HepG2 (cell line): Measurements from ENCODE around the gene GALK2. TPM values are rescaled to one million over a fixed set of nuclear protein-coding genes. Genes with fewer than 3 reads are reported as not detected.
A peak's percentile ranks its signal among the peaks of the same experiment; 100 is the strongest.

Source experiments
- ARID5B ChIP-seq: IDR thresholded peaks from 2 replicates; pipeline ENCODE4 v1.4.0; 2020; ENCODE audit warnings: mild to moderate bottlenecking, missing genetic modification reagents
- BCL6 ChIP-seq: IDR thresholded peaks from 2 replicates; pipeline ENCODE4 v1.6.1; 2016; ENCODE audit warnings: missing genetic modification reagents, missing compliant biosample characterization
- CREM ChIP-seq, 2 experiments: sonication (generic) in 1 of 2; formaldehyde crosslinking in 1 of 2; IDR thresholded peaks; 2 replicates each; pipeline versions ENCODE4 v1.4.0 to v1.6.1; 2016 to 2020; ENCODE audit warnings: antibody characterized with exemption in 1 of 2, mild to moderate bottlenecking in 1 of 2, missing genetic modification reagents in 1 of 2
- HOXA3 ChIP-seq: sonication (generic); formaldehyde crosslinking; IDR thresholded peaks from 2 replicates; pipeline ENCODE4 v1.5.0; 2020; ENCODE audit warnings: missing genetic modification reagents
- KMT2A ChIP-seq: sonication (generic); formaldehyde crosslinking; IDR thresholded peaks from 2 replicates; pipeline ENCODE4 v1.4.0; 2020; ENCODE audit warnings: missing genetic modification reagents
- MXI1 ChIP-seq: IDR thresholded peaks from 3 replicates; pipeline ENCODE4 v1.6.1; 2012; ENCODE audit warnings: low read depth, low read length, inconsistent platforms, borderline replicate concordance
- RAD51 ChIP-seq: fragments of 450-650 bp; IDR thresholded peaks from 2 replicates; pipeline ENCODE4 v1.6.1; 2016; ENCODE audit warnings: borderline replicate concordance
- SKIL ChIP-seq: sonication (generic); formaldehyde crosslinking; IDR thresholded peaks from 2 replicates; pipeline ENCODE4 v1.8.0; 2022; ENCODE audit warnings: missing genetic modification reagents, mild to moderate bottlenecking, moderate library complexity, borderline replicate concordance
- TBL1XR1 ChIP-seq: fragments of 150-350 bp; IDR thresholded peaks from 2 replicates; pipeline ENCODE4 v1.6.1; 2014; ENCODE audit warnings: borderline replicate concordance, low read length; ENCODE audit not compliant: partially characterized antibody
- ZBTB42 ChIP-seq: sonication (generic); formaldehyde crosslinking; IDR thresholded peaks from 2 replicates; pipeline ENCODE4 v1.5.0; 2020; ENCODE audit warnings: mild to moderate bottlenecking, missing genetic modification reagents
- ZNF614 ChIP-seq: IDR thresholded peaks from 2 replicates; pipeline ENCODE4 v1.6.1; 2018; ENCODE audit warnings: missing biosample characterization, missing genetic modification reagents, inconsistent platforms, borderline replicate concordance
- polyA plus RNA-seq, 8 experiments: library from polyadenylated mRNA; depleted of rRNA in 3 of 8; stranded (reverse) in 7 of 8; unstranded in 1 of 8; fragments of >200 nt; fragmentation: Illumina TruSeq in 4 of 8; extraction: Trizol in 4 of 8; gene quantifications; 2 replicates each; pipeline versions ENCODE4 v1.2.1 to v1.2.3, GENCODE V29; 2011 to 2016; ENCODE audit warnings: low read depth in 4 of 8, missing spikeins in 1 of 8, mixed read lengths in 1 of 8; ENCODE audit not compliant: insufficient read depth in 1 of 8
- total RNA-seq, 5 experiments: library from RNA; depleted of rRNA; stranded (reverse); fragments of >200 nt; fragmentation: Illumina TruSeq; extraction: Trizol; gene quantifications; 2 replicates each; pipeline ENCODE4 v1.2.3, GENCODE V29; 2016; ENCODE audit warnings: low read depth in 1 of 5
- TF ChIP-seq, protein P1 (sequence below): sonication (generic); formaldehyde crosslinking; IDR thresholded peaks from 2 replicates; pipeline ENCODE4 v1.4.0; 2020; ENCODE audit warnings: missing genetic modification reagents
- TF ChIP-seq, protein P2 (sequence below): sonication (generic); formaldehyde crosslinking; IDR thresholded peaks from 2 replicates; pipeline ENCODE4 v1.8.1; 2023; ENCODE audit warnings: mild to moderate bottlenecking, missing genetic modification reagents
- TF ChIP-seq, protein P3 (sequence below): sonication (generic); formaldehyde crosslinking; IDR thresholded peaks from 2 replicates; pipeline ENCODE4 v1.4.0; 2020; ENCODE audit warnings: mild to moderate bottlenecking, missing genetic modification reagents, borderline replicate concordance

GALK2 gene
- total and polyA plus RNA-seq, 2 of the 13 experiments (the other 11 are each of a cell fraction or from before 2014, with no cell fraction given) = 17.6 to 32.8 TPM

DNA sequence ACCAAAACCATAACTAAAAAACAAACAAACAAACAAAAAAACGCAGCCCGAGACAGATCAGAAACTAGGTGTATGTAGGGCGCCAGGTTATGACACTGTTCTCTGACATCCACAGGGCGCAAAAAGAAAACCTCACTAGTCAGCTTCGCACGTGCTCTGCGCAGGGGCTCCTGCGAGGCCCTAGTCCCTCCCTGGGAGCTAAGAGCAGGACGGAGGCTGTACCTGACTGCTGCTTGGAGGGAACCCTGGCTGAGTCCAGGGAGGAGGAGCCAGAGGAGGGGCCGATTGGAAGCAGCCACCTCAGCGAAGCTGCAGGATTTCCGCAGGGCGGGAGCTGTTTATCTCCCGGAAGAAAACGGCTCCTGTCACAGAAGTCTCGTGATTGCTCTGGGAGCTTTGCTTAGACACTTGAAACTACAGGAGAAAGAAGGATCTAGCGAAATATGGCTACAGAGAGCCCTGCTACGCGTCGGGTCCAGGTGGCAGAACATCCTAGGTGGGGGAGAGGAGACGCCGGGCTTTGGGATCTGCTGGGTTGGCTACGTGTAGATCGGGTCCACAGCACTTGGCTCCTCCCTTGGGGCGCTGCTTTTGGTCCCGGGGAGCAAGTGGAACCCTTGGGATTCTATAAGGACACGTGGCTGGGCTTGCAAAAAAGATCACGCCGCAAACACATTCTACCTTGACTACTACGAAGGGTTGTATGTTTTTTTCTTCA, at the start of gene GALK2 (continued):
- TF ChIP-seq, protein P1, sequence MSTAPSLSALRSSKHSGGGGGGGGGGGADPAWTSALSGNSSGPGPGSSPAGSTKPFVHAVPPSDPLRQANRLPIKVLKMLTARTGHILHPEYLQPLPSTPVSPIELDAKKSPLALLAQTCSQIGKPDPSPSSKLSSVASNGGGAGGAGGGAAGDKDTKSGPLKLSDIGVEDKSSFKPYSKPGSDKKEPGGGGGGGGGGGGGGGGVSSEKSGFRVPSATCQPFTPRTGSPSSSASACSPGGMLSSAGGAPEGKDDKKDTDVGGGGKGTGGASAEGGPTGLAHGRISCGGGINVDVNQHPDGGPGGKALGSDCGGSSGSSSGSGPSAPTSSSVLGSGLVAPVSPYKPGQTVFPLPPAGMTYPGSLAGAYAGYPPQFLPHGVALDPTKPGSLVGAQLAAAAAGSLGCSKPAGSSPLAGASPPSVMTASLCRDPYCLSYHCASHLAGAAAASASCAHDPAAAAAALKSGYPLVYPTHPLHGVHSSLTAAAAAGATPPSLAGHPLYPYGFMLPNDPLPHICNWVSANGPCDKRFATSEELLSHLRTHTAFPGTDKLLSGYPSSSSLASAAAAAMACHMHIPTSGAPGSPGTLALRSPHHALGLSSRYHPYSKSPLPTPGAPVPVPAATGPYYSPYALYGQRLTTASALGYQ = no peak
- TF ChIP-seq TBL1XR1 = no peak
- TF ChIP-seq ARID5B (CRISPR knock-in tag) = peak; percentile 68
- peak; percentile 75; the same call in 1 of the 2 replicates for TF ChIP-seq KMT2A (CRISPR knock-in tag)
- TF ChIP-seq HOXA3 (CRISPR knock-in tag) = peak; percentile 73
- TF ChIP-seq CREM (IDR thresholded peaks at IDR 0.05) = peak; percentile 65; the same call in 1 of the 2 replicates
- TF ChIP-seq CREM (CRISPR knock-in tag; IDR thresholded peaks at IDR 0.05) = no peak
- TF ChIP-seq ZBTB42 (CRISPR knock-in tag) = no peak
- TF ChIP-seq BCL6 (CRISPR knock-in tag) = 0 out of 2 replicates have a peak, but pooled peaks have one; percentile 26
- TF ChIP-seq, protein P2, sequence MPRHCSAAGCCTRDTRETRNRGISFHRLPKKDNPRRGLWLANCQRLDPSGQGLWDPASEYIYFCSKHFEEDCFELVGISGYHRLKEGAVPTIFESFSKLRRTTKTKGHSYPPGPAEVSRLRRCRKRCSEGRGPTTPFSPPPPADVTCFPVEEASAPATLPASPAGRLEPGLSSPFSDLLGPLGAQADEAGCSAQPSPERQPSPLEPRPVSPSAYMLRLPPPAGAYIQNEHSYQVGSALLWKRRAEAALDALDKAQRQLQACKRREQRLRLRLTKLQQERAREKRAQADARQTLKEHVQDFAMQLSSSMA (CRISPR knock-in tag) = peak; percentile 82; the same call in 1 of the 2 replicates
- peak; percentile 36; the same call in 1 of the 2 replicates for TF ChIP-seq ZNF614 (CRISPR knock-in tag)
- TF ChIP-seq MXI1 = peak; percentile 61; the same call in 1 of the 3 replicates
- TF ChIP-seq, protein P3, sequence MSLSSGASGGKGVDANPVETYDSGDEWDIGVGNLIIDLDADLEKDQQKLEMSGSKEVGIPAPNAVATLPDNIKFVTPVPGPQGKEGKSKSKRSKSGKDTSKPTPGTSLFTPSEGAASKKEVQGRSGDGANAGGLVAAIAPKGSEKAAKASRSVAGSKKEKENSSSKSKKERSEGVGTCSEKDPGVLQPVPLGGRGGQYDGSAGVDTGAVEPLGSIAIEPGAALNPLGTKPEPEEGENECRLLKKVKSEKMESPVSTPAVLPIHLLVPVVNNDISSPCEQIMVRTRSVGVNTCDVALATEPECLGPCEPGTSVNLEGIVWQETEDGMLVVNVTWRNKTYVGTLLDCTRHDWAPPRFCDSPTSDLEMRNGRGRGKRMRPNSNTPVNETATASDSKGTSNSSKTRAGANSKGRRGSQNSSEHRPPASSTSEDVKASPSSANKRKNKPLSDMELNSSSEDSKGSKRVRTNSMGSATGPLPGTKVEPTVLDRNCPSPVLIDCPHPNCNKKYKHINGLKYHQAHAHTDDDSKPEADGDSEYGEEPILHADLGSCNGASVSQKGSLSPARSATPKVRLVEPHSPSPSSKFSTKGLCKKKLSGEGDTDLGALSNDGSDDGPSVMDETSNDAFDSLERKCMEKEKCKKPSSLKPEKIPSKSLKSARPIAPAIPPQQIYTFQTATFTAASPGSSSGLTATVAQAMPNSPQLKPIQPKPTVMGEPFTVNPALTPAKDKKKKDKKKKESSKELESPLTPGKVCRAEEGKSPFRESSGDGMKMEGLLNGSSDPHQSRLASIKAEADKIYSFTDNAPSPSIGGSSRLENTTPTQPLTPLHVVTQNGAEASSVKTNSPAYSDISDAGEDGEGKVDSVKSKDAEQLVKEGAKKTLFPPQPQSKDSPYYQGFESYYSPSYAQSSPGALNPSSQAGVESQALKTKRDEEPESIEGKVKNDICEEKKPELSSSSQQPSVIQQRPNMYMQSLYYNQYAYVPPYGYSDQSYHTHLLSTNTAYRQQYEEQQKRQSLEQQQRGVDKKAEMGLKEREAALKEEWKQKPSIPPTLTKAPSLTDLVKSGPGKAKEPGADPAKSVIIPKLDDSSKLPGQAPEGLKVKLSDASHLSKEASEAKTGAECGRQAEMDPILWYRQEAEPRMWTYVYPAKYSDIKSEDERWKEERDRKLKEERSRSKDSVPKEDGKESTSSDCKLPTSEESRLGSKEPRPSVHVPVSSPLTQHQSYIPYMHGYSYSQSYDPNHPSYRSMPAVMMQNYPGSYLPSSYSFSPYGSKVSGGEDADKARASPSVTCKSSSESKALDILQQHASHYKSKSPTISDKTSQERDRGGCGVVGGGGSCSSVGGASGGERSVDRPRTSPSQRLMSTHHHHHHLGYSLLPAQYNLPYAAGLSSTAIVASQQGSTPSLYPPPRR (CRISPR knock-in tag) = no peak
- TF ChIP-seq RAD51 = no peak
- TF ChIP-seq SKIL (CRISPR knock-in tag) = no peak
